Measurements from ENCODE around the gene MAP1LC3B.

The MAP1LC3B gene

GRCh38 chr16:87435372-87436224 lies 43.5 kb downstream of the MAP1LC3B start:
- DNase-seq, result peak; percentile 90

- peak; percentile 44 for DNase-seq
Measured at GRCh38 chr16:87436225-87437172, 44.4 kb downstream of the MAP1LC3B start.

DNA sequence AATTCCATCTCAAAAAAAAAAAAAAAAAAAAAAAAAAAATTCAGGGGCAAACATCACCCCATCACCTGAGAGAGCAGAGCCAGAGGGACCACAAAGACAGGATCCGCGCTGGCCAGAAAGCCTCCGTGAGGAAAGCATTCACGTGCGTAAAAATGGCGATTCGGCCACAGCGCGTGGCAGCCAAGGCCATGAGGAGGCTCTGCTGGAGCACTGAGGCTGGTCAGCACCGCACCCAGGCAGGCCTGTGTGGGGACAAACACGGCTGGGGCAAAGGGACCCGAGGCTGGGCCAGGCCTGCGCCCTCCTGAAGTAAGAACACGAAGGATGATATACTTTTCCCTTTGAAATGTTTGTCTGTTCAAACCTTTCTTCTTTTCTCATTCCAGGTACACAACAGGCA lies 45.2 kb downstream of the MAP1LC3B start:
- no peak for DNase-seq

DNA sequence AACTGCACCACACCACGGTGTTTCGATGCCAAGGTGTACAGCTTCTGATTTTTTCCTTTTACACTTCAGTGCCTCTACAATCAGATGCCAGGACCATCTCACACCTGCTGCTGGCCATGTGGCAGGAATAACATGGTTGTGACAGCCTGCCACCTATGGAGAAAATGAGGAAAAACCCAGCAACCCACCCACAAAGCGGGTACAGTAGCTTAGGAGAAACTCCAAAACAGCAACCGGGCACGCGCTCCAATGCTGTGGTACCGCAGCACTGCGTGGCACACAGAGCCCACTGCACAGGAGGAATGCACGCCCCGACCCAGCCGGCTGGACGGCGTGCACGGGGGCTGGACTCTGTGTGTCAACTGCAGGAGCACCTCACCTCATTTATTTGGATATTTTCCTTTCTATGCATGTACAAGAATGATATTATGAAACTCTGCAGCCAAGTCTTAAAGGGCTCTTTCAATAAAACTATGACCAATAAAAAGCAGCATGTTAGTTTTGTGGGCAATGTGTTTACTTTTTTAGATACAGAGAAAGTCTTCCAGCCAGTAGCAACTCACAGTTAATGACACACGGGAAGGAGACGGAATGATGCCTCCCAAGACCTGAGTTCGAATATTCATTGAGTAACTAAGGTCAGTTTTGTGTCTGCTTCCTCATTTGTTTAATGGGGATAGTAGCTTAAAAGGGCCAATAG lies 45.9 kb downstream of the MAP1LC3B start:
- no peak for DNase-seq

GRCh38 chr16:87438611-87438985 lies 46.5 kb downstream of the MAP1LC3B start:
- DNase-seq, result no peak

GRCh38 chr16:87439926-87440325 lies 47.8 kb downstream of the MAP1LC3B start:
- no peak for DNase-seq

- peak; percentile 16 for DNase-seq
Measured at GRCh38 chr16:87441886-87442580, 49.9 kb downstream of the MAP1LC3B start.

GRCh38 chr16:87442581-87442966 lies 50.4 kb downstream of the MAP1LC3B start:
- DNase-seq, result no peak

DNA sequence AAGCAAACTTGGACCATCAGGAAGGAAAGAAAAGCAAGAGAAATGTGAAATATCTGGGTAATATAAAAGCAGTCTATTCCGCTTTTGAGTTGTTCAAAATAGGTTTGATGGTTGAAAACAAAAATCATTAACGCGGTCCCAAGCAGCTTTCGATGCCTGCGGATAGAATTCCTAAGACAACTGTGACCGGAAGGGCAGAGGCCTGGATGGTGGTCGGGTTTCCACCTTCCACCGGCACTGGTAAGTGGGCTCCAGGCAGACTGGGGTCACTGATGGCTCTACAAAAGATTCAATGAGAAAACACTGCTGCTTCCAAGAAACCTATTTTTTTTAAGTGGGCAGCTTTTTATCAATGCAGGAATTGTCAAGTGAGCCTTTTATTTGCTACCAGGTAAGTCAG lies 50.9 kb downstream of the MAP1LC3B start:
- DNase-seq, result no peak

- no peak for DNase-seq
Measured at GRCh38 chr16:87443964-87444363, 51.8 kb downstream of the MAP1LC3B start.

GRCh38 chr16:87445486-87445885 lies 53.4 kb downstream of the MAP1LC3B start:
- DNase-seq, result peak; percentile 81

DNA sequence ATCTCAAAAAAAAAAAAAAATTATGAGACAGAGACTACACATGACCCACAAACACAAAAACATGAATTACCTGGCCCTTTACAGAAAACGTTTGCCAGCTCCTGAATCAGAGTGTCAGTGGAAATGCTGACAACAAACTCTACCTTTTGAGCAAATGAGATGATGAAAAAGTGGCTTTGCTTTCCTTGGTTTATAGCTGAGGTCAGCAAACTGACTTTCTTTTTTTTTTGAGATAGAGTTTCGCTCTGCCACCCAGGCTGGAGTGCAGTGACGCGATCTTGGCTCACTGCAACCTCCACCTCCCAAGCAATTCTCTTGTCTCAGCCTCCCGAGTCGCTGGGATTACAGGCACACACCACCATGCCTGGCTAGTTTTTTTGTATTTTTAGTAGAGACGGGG lies 54.3 kb downstream of the MAP1LC3B start:
- no peak for DNase-seq

DNA sequence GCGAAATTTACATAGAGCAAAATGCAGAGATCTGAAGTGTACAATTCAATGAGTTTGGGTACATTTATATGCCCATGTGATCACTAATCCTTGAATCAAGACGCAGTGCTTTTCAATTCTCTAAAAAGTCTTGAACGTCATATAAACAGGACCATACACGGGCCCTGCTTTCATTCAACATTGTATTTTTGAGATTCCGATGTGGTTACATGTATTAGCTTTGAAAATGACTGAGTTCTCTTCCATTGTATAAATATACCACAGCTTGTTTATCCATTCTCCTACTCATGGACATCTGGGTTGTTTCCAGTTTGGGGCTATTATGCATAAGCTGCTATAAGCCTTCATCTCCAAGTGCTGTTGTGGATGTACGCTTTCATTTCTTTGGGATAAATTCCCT lies 55.2 kb downstream of the MAP1LC3B start:
- DNase-seq, result peak; percentile 75

GRCh38 chr16:87448866-87449265 lies 56.7 kb downstream of the MAP1LC3B start:
- no peak for DNase-seq

DNA sequence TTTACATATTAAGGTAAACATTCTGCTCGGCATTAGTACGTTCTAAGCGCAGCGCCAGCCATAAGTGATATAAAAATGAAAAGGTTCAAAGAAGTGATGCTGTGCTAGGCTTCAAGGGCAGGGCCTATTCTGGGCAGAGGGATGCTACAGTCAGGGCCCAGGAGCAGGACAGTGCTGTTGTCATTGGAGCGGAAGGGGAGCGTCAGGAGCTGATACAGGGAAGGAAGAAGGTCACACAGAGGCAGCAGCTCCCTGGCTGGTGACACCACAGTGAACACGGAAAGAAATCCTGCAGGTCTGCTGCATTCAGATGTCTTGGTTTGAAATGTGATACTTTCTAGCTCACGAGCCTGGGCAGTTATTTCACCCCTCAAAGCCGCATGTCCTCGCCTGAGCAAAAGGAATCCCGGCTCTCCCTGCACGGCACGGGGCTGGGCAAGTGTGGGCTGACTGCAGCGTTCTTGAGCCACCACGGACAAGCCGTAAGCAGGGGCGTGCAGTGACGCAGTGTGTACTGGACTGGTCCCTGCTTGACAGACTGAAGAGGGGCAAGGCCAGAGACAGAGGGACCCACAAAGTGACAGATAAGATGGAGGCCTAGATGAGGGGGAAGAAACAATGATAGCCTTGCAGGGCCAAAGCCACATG lies 59.6 kb downstream of the MAP1LC3B start:
- no peak for DNase-seq

- DNase-seq, result no peak
Measured at GRCh38 chr16:87453326-87453725, 61.2 kb downstream of the MAP1LC3B start.

All from fibroblast of upper back skin (primary cell).